Keratinocyte (primary cell): ENCODE measurements around the gene SLC38A3. TPM values are rescaled to one million over a fixed set of nuclear protein-coding genes. Genes with fewer than 3 reads are reported as not detected.

Experiments used
- DNase-seq: peaks from one replicate; pipeline ENCODE4 v3.0.0-alpha.2; 2011; ENCODE audit warnings: low read depth, missing footprints, low spot score
- FAIRE-seq: peaks from 2 replicates; lab custom pipeline; 2011; peaks lifted over from hg19 to GRCh38; lab: Jason Lieb, UNC
- H2AFZ ChIP-seq: 2 replicates; pipeline ENCODE4 v1.6.0; 2012; ENCODE audit warnings: low read length, control low read depth, inconsistent platforms; ENCODE audit not compliant: control insufficient read depth
- H3K27ac ChIP-seq: 2 replicates; pipeline ENCODE4 v1.5.1; 2011; ENCODE audit warnings: low read length; ENCODE audit not compliant: control insufficient read depth, insufficient read depth
- H3K27me3 ChIP-seq: 3 replicates; pipeline ENCODE4 v1.6.0; 2011; ENCODE audit warnings: low read length; ENCODE audit not compliant: control insufficient read depth, insufficient read depth; ENCODE audit errors: extremely low read depth
- H3K36me3 ChIP-seq, 2 experiments: 2 replicates in 1 of 2; 3 replicates in 1 of 2; pipeline ENCODE4 v1.5.1; 2011; ENCODE audit warnings: low read length in 2 of 2, mild to moderate bottlenecking in 1 of 2; ENCODE audit not compliant: control insufficient read depth in 2 of 2, insufficient read depth in 2 of 2; ENCODE audit errors: extremely low read depth in 1 of 2
- H3K4me1 ChIP-seq: 3 replicates; pipeline ENCODE4 v1.5.1; 2011; ENCODE audit warnings: low read length; ENCODE audit not compliant: control insufficient read depth, insufficient read depth; ENCODE audit errors: extremely low read depth
- H3K4me2 ChIP-seq: 3 replicates; pipeline ENCODE4 v1.6.0; 2011; ENCODE audit warnings: low read depth, low read length; ENCODE audit not compliant: control insufficient read depth, insufficient read depth; ENCODE audit errors: extremely low read depth
- H3K4me3 ChIP-seq, 3 experiments: fragments of 200-600 bp in 1 of 3; sonication (generic) in 1 of 3; 2 replicates in 2 of 3; 3 replicates in 1 of 3; pipeline ENCODE4 v1.5.1; 2011 to 2016; ENCODE audit warnings: low read length in 3 of 3, mild to moderate bottlenecking in 3 of 3, control low read depth in 2 of 3, inconsistent platforms in 1 of 3, low read depth in 1 of 3, mixed read lengths in 1 of 3, mixed run types in 1 of 3, moderate library complexity in 1 of 3; ENCODE audit not compliant: control insufficient read depth in 2 of 3, insufficient read depth in 2 of 3; ENCODE audit errors: extremely low read depth in 1 of 3
- H3K79me2 ChIP-seq: 2 replicates; pipeline ENCODE4 v1.6.0; 2012; ENCODE audit warnings: low read length; ENCODE audit not compliant: control insufficient read depth, insufficient read depth
- H3K9ac ChIP-seq: 3 replicates; pipeline ENCODE4 v1.6.0; 2011; ENCODE audit warnings: low read length; ENCODE audit not compliant: control insufficient read depth, insufficient read depth; ENCODE audit errors: extremely low read depth
- H3K9me1 ChIP-seq: 3 replicates; pipeline ENCODE4 v1.6.0; 2011; ENCODE audit warnings: low read length; ENCODE audit not compliant: control insufficient read depth, insufficient read depth; ENCODE audit errors: extremely low read depth
- H3K9me3 ChIP-seq: 2 replicates; pipeline ENCODE4 v1.5.1; 2012; ENCODE audit warnings: low read depth, low read length; ENCODE audit not compliant: control insufficient read depth
- H4K20me1 ChIP-seq: 3 replicates; pipeline ENCODE4 v1.6.0; 2011; ENCODE audit warnings: low read length; ENCODE audit not compliant: control insufficient read depth, insufficient read depth; ENCODE audit errors: extremely low read depth
- EZH2 ChIP-seq: IDR thresholded peaks from one replicate; pipeline ENCODE4 v1.6.1; 2012; ENCODE audit warnings: inconsistent platforms, mild to moderate bottlenecking, low read length, moderate library complexity
- dilution Hi-C: fragments of 300-500 bp; cut with MboI; formaldehyde crosslinking; loops from one replicate; pipeline ENCODE4 v1.7.0; 2020; ENCODE audit warnings: low sequenced_read_pairs; ENCODE audit not compliant: extremely low pct_ligation_motif_present
- polyA plus RNA-seq, 5 experiments: library from polyadenylated mRNA; depleted of rRNA in 3 of 5; stranded (reverse) in 3 of 5; stranded (forward) in 1 of 5; unstranded in 1 of 5; fragments of >200 nt; gene quantifications; 1 replicate in 1 of 5; 2 replicates in 3 of 5; 3 replicates in 1 of 5; pipeline versions ENCODE4 v1.2.1 to v1.2.3, GENCODE V29; 2011 to 2012; ENCODE audit warnings: missing spikeins in 2 of 5, low read depth in 1 of 5, low replicate concordance in 1 of 5
- TF ChIP-seq, protein P1 (sequence below), 3 experiments: IDR thresholded peaks in 1 of 3; conservative IDR thresholded peaks in 1 of 3; optimal IDR thresholded peaks in 1 of 3; 2 replicates in 2 of 3; 3 replicates in 1 of 3; pipeline versions ENCODE3 to v1.5.1; 2011; ENCODE audit warnings: low read length in 3 of 3, mild to moderate bottlenecking in 3 of 3, moderate library complexity in 2 of 3, control low read depth in 1 of 3, inconsistent platforms in 1 of 3; ENCODE audit not compliant: insufficient read depth in 2 of 3; ENCODE audit errors: extremely low read depth in 1 of 3

SLC38A3 gene
- polyA plus RNA-seq, 1 donor (not counting 4 experiments of a cell fraction or from before 2014, with no cell fraction given) = not detected

DNA sequence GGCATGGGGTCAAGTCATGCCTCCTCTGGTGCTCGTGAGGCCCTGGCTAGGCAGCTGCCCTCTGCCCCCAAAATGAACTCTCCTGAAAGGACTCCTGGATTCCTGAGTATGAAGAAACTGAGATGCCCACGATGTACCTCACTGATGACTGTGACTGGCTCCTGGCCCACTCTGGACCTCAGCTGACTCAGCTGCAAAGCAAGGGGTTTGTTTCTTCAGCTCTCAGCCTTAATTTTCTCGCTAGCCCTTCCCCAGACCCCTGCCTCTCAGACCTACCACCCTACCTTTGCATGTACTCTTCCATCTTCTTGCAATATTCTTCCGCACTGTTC, 25.7 kb downstream of the SLC38A3 start:
- TF ChIP-seq, protein P1, sequence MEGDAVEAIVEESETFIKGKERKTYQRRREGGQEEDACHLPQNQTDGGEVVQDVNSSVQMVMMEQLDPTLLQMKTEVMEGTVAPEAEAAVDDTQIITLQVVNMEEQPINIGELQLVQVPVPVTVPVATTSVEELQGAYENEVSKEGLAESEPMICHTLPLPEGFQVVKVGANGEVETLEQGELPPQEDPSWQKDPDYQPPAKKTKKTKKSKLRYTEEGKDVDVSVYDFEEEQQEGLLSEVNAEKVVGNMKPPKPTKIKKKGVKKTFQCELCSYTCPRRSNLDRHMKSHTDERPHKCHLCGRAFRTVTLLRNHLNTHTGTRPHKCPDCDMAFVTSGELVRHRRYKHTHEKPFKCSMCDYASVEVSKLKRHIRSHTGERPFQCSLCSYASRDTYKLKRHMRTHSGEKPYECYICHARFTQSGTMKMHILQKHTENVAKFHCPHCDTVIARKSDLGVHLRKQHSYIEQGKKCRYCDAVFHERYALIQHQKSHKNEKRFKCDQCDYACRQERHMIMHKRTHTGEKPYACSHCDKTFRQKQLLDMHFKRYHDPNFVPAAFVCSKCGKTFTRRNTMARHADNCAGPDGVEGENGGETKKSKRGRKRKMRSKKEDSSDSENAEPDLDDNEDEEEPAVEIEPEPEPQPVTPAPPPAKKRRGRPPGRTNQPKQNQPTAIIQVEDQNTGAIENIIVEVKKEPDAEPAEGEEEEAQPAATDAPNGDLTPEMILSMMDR (optimal IDR thresholded peaks at IDR 0.05 in 1 of 3, IDR thresholded peaks at IDR 0.05 in 1 of 3, conservative IDR thresholded peaks at IDR 0.05 in 1 of 3; ENCODE audit: extremely low read depth in 1 of 3, insufficient read depth in 2 of 3, low read length in 3 of 3) = no peak
- TF ChIP-seq EZH2 = no peak
- no peak for FAIRE-seq
- no peak overlapping the region for H2AFZ ChIP-seq
- H3K4me1 ChIP-seq = peaks cover 15% of the 10 kb centered on the region
- no peak overlapping the region for H3K27ac ChIP-seq
- H3K4me3 ChIP-seq = no peak overlapping the region
- no peak for DNase-seq
- no peaks in the 10 kb centered on the region for H3K27me3 ChIP-seq
- no peaks in the 10 kb centered on the region for H3K79me2 ChIP-seq
- dilution Hi-C loops = no loop called here
- H3K36me3 ChIP-seq = no peaks in the 10 kb centered on the region
- H3K4me2 ChIP-seq = no peak overlapping the region
- no peaks in the 10 kb centered on the region for H3K9me1 ChIP-seq
- H3K9ac ChIP-seq = no peak overlapping the region
- no peaks in the 10 kb centered on the region for H4K20me1 ChIP-seq
- no peaks in the 10 kb centered on the region for H3K9me3 ChIP-seq

DNA sequence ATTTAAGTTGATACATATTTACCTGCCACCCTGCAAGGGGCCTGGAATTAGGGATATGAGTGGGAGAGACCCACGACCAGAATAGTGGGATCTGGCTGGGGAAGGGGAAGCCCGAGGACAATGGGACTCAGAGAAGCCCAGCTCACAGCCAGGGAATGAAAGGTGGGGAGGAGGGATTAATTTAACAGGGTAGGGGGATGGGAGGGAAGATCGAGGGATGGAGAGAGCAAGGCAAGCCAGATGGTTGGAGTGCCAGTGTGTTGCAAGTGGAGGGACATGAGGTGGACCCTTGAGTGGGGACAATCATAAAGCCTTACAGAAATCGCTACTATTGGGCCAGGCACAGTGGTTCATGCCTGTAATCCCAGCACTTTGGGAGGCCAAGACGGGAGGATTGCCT, 26.5 kb downstream of the SLC38A3 start:
- Histone ChIP-seq H3K4me3 (no peak overlapping the region), H3K36me3 (no peaks in the 10 kb centered on the region), H3K9me1 (no peaks in the 10 kb centered on the region), H2AFZ (no peak overlapping the region), H3K4me1 (peaks cover 15% of the 10 kb centered on the region), H3K27ac (no peak overlapping the region), H3K9ac (no peak overlapping the region), H3K79me2 (peaks cover 5% of the 10 kb centered on the region), H3K9me3 (no peaks in the 10 kb centered on the region), H4K20me1 (no peaks in the 10 kb centered on the region), H3K27me3 (no peaks in the 10 kb centered on the region), H3K4me2 (no peak overlapping the region)
- DNase-seq = no peak
- dilution Hi-C loops = no loop called here
- FAIRE-seq = no peak
- TF ChIP-seq, protein P1 (optimal IDR thresholded peaks at IDR 0.05 in 1 of 3, IDR thresholded peaks at IDR 0.05 in 1 of 3, conservative IDR thresholded peaks at IDR 0.05 in 1 of 3; ENCODE audit: extremely low read depth in 1 of 3, insufficient read depth in 2 of 3, low read length in 3 of 3) = no peak
- no peak for TF ChIP-seq EZH2
